ENCODE data around the gene DRGX. TPM values are rescaled to one million over a fixed set of nuclear protein-coding genes. Genes with fewer than 3 reads are reported as not detected.

Gene DRGX
- total and polyA plus RNA-seq, 2 donors (not counting 1 experiment from before 2014, with no cell fraction given): not detected

DNA sequence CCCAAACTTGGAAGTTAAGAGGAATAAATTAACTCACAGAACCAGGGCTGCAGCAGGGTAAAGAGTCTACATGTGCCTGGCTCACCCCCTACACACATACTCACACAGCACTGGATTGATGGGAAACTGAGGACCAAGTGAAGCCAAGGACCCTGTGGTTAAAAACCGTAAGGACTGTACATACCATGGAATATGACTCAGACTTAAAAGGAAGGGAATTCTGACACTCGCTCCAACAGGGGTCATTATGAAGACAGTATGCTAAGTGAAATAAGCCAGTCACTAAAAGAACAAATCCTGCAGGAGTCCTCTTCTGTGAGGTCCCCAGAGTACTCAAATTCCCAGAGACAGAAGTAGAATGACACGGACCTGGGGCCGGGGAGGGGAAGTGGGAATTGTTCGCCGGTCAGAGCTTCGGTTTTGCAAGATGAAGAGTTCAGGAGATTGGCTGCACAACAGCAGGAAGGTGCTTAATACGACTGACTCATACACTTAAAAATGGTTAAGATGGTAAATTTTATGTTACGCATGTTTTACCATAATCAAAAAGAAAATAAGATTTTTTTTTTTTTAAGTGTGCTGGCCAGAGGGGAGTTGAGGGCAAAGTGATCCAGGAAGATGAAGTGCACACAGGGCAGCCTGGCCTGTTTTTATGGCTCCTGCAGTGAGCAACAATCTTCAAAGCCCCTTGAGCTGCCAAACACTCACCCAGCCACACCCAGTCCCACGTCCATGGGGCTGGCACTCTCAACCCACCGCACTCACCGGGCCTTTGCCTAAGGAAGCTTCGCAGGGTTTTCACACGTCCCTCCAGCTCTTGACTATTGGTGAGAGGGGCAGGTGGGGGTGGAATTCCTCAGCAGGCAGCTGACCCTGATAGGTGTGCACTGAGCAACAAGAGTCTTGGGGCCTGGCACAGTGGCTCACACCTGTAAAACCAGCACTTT is 26.4 kb downstream of the DRGX start:
- Mint-ChIP-seq H3K27ac (no peak overlapping the region), H3K4me3 (no peak overlapping the region), H3K9me3 (ENCODE audit: insufficient read depth) (no peaks in the 10 kb centered on the region), H3K4me1 (no peaks in the 10 kb centered on the region), H3K27me3 (peaks cover 10% of the 10 kb centered on the region)
- Histone ChIP-seq H4K20me1 (ENCODE audit: control insufficient read depth, insufficient read depth, low read length, poor library complexity, severe bottlenecking) (no peaks in the 10 kb centered on the region), H3K27ac (ENCODE audit: low read length in 2 of 2) (no peak overlapping the region), H3K4me3 (ENCODE audit: control extremely low read depth in 1 of 5, extremely low read depth in 1 of 5, insufficient read depth in 1 of 5, low read depth in 2 of 5, low read length in 4 of 5) (no peak overlapping the region), H3K4me2 (replicated peaks; ENCODE audit: low read depth, low read length, poor library complexity, severe bottlenecking) (no peak overlapping the region), H3K79me2 (ENCODE audit: control insufficient read depth, insufficient read depth, low read length) (no peaks in the 10 kb centered on the region), H2AFZ (ENCODE audit: insufficient read depth, low read depth, low read length, poor library complexity, severe bottlenecking) (no peak overlapping the region), H3K4me1 (ENCODE audit: control insufficient read depth in 2 of 2, insufficient read depth in 2 of 2, low read length in 2 of 2) (no peaks in the 10 kb centered on the region), H3K36me3 (replicated peaks in 1 of 2; ENCODE audit: control extremely low read depth in 1 of 2, control insufficient read depth in 1 of 2, extremely low read depth in 1 of 2, insufficient read depth in 2 of 2, low read length in 1 of 2) (no peaks in the 10 kb centered on the region), H3K27me3 (replicated peaks in 1 of 4; ENCODE audit: control extremely low read depth in 1 of 4, control insufficient read depth in 3 of 4, insufficient read depth in 4 of 4, low read length in 3 of 4) (no peaks in the 10 kb centered on the region), H3K9me3 (ENCODE audit: control extremely low read depth in 1 of 3, control insufficient read depth in 2 of 3, insufficient read depth in 1 of 3, low read length in 2 of 3) (no peaks in the 10 kb centered on the region), H3K9ac (ENCODE audit: low read length) (no peak overlapping the region)
- CTCF ChIA-PET: no interaction called here
- POLR2A ChIA-PET: no interaction called here
- intact Hi-C loops (cut with micrococcal nuclease): no loop called here
- no peak for TF ChIP-seq EZH2 (IDR thresholded peaks at IDR 0.05; ENCODE audit: borderline replicate concordance, insufficient read depth, low read depth, low read length, poor library complexity, severe bottlenecking)
- TF ChIP-seq, protein P1, sequence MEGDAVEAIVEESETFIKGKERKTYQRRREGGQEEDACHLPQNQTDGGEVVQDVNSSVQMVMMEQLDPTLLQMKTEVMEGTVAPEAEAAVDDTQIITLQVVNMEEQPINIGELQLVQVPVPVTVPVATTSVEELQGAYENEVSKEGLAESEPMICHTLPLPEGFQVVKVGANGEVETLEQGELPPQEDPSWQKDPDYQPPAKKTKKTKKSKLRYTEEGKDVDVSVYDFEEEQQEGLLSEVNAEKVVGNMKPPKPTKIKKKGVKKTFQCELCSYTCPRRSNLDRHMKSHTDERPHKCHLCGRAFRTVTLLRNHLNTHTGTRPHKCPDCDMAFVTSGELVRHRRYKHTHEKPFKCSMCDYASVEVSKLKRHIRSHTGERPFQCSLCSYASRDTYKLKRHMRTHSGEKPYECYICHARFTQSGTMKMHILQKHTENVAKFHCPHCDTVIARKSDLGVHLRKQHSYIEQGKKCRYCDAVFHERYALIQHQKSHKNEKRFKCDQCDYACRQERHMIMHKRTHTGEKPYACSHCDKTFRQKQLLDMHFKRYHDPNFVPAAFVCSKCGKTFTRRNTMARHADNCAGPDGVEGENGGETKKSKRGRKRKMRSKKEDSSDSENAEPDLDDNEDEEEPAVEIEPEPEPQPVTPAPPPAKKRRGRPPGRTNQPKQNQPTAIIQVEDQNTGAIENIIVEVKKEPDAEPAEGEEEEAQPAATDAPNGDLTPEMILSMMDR (IDR thresholded peaks at IDR 0.05): no peak
- ATAC-seq (ENCODE audit: low read depth): no peak
- no peak for DNase-seq
- 87% methylated on average over 9 of the region's 14 CpGs for WGBS (ENCODE audit: insufficient coverage)

DNA sequence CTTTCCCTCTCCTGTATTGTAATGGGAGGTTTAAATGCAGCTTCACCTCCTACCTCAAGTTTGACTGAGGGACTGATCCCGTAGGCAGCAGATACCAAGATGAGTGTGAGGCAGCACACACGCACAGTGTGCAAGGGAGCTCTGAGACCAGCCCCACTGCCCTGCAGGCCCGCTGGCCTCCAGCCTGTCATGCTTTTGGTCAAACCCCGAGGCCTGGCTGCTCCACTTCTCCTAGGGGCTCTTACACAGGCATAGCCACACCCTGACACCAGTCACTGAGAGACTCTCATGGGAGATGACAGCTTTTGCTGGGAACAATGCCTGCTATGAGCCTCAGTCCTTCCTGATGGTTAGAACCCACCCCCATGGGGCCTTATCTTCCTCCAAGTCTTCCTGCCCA is 27.6 kb downstream of the DRGX start:
- Histone ChIP-seq H2AFZ (ENCODE audit: insufficient read depth, low read depth, low read length, poor library complexity, severe bottlenecking) (no peak overlapping the region), H3K27ac (ENCODE audit: low read length in 2 of 2) (no peak overlapping the region), H3K9ac (ENCODE audit: low read length) (no peak overlapping the region), H3K36me3 (replicated peaks in 1 of 2; ENCODE audit: control extremely low read depth in 1 of 2, control insufficient read depth in 1 of 2, extremely low read depth in 1 of 2, insufficient read depth in 2 of 2, low read length in 1 of 2) (no peaks in the 10 kb centered on the region), H3K79me2 (ENCODE audit: control insufficient read depth, insufficient read depth, low read length) (no peaks in the 10 kb centered on the region), H3K4me2 (replicated peaks; ENCODE audit: low read depth, low read length, poor library complexity, severe bottlenecking) (no peak overlapping the region), H3K27me3 (replicated peaks in 1 of 4; ENCODE audit: control extremely low read depth in 1 of 4, control insufficient read depth in 3 of 4, insufficient read depth in 4 of 4, low read length in 3 of 4) (no peaks in the 10 kb centered on the region), H3K4me1 (ENCODE audit: control insufficient read depth in 2 of 2, insufficient read depth in 2 of 2, low read length in 2 of 2) (no peaks in the 10 kb centered on the region), H3K4me3 (ENCODE audit: control extremely low read depth in 1 of 5, extremely low read depth in 1 of 5, insufficient read depth in 1 of 5, low read depth in 2 of 5, low read length in 4 of 5) (no peak overlapping the region), H3K9me3 (ENCODE audit: control extremely low read depth in 1 of 3, control insufficient read depth in 2 of 3, insufficient read depth in 1 of 3, low read length in 2 of 3) (no peaks in the 10 kb centered on the region), H4K20me1 (ENCODE audit: control insufficient read depth, insufficient read depth, low read length, poor library complexity, severe bottlenecking) (no peaks in the 10 kb centered on the region)
- Mint-ChIP-seq H3K9me3 (ENCODE audit: insufficient read depth) (no peaks in the 10 kb centered on the region), H3K27me3 (peaks cover 10% of the 10 kb centered on the region), H3K4me1 (no peaks in the 10 kb centered on the region), H3K4me3 (no peak overlapping the region), H3K27ac (no peak overlapping the region)
- DNase-seq: no peak
- CTCF ChIA-PET: no interaction called here
- POLR2A ChIA-PET: no interaction called here
- intact Hi-C loops (cut with micrococcal nuclease): no loop called here
- WGBS (ENCODE audit: insufficient coverage): 74% methylated on average over 4 of the region's 4 CpGs
- ATAC-seq (ENCODE audit: low read depth): no peak
- TF ChIP-seq, protein P1 (IDR thresholded peaks at IDR 0.05): no peak
- TF ChIP-seq EZH2 (IDR thresholded peaks at IDR 0.05; ENCODE audit: borderline replicate concordance, insufficient read depth, low read depth, low read length, poor library complexity, severe bottlenecking): no peak

All from B cell (primary cell).